GM12878 (cell line): ENCODE data around the gene SNX10. TPM values are rescaled to one million over a fixed set of nuclear protein-coding genes. Genes with fewer than 3 reads are reported as not detected.

ENCODE experiments used
- ATAC-seq: fragments of 200-7000 bp; cut with Tn5 transposase; 3 replicates; pipeline ENCODE4 v1.9.1; 2020; ENCODE audit warnings: mild to moderate bottlenecking, moderate library complexity
- BruUV-seq: library from RNA; stranded (reverse); fragments of 400-500 nt; replicated peaks from 2 replicates; lab custom pipeline; 2021; lab: Mats Ljungman, UMichigan
- CTCF ChIA-PET: fragments of 300-600 bp; sonication (Branson Sonifier 250); formaldehyde crosslinking; extraction: SDS; loops from one replicate; lab custom pipeline; 2021; ENCODE audit warnings: inconsistent platforms; lab: Yijun Ruan, JAX
- POLR2A ChIA-PET: fragments of 350-600 bp; formaldehyde crosslinking; extraction: SDS; loops from one replicate; lab custom pipeline; 2021; ENCODE audit warnings: inconsistent platforms; lab: Charles Lee
- RAD21 ChIA-PET: fragments of 300-600 bp; sonication (Branson Sonifier 250); formaldehyde crosslinking; loops from one replicate; lab custom pipeline; 2023; ENCODE audit warnings: antibody characterized with exemption; ENCODE audit not compliant: unreplicated experiment; lab: Charles Lee
- SMC1A ChIA-PET: fragments of 300-600 bp; sonication (Branson Sonifier 250); formaldehyde crosslinking; loops from one replicate; lab custom pipeline; 2023; ENCODE audit not compliant: unreplicated experiment, uncharacterized antibody; lab: Charles Lee
- DNase-seq: peaks from one replicate; pipeline ENCODE4 v3.0.0-alpha.2; 2011; ENCODE audit warnings: low read depth, low spot score
- FAIRE-seq: peaks from 3 replicates; lab custom pipeline; 2011; peaks lifted over from hg19 to GRCh38; lab: Jason Lieb, UNC
- H2AFZ ChIP-seq: 2 replicates; pipeline ENCODE4 v1.6.0; 2011; ENCODE audit warnings: low read depth, low read length, control low read depth; ENCODE audit not compliant: control insufficient read depth
- H3K27ac ChIP-seq: 2 replicates; pipeline ENCODE4 v1.5.1; 2011; ENCODE audit warnings: control low read depth; ENCODE audit not compliant: control insufficient read depth, insufficient read depth
- H3K27me3 ChIP-seq, 2 experiments: replicated peaks in 1 of 2; 2 replicates each; pipeline versions ENCODE4 v1.6.0 to v1.6.1; 2011; ENCODE audit warnings: low read length in 1 of 2; ENCODE audit not compliant: control insufficient read depth in 2 of 2, insufficient read depth in 2 of 2
- H3K36me3 ChIP-seq, 2 experiments: 2 replicates each; pipeline ENCODE4 v1.5.1; 2011; ENCODE audit warnings: low read length in 1 of 2; ENCODE audit not compliant: control insufficient read depth in 2 of 2, insufficient read depth in 2 of 2
- H3K4me1 ChIP-seq: 2 replicates; pipeline ENCODE4 v1.6.1; 2011; ENCODE audit warnings: mild to moderate bottlenecking, low read length, moderate library complexity, mixed read lengths; ENCODE audit not compliant: control insufficient read depth, insufficient read depth
- H3K4me2 ChIP-seq: 2 replicates; pipeline ENCODE4 v1.6.0; 2011; ENCODE audit warnings: control low read depth; ENCODE audit not compliant: control insufficient read depth, insufficient read depth
- H3K4me3 ChIP-seq: fragments of 200-600 bp; sonication (generic); 2 replicates; pipeline ENCODE4 v1.5.1; 2016
- H3K79me2 ChIP-seq: 2 replicates; pipeline ENCODE4 v1.6.0; 2011; ENCODE audit warnings: low read length; ENCODE audit not compliant: control insufficient read depth, insufficient read depth
- H3K9ac ChIP-seq: 2 replicates; pipeline ENCODE4 v1.8.0; 2011; ENCODE audit warnings: low read length, control low read depth, mixed read lengths; ENCODE audit not compliant: control insufficient read depth, insufficient read depth
- H3K9me3 ChIP-seq: replicated peaks from 3 replicates; pipeline ENCODE4 v1.5.1; 2011; ENCODE audit warnings: mild to moderate bottlenecking, low read length; ENCODE audit not compliant: control insufficient read depth, insufficient read depth
- H4K20me1 ChIP-seq: 2 replicates; pipeline ENCODE4 v1.6.0; 2011; ENCODE audit not compliant: control insufficient read depth, insufficient read depth
- CHD2 ChIP-seq: IDR thresholded peaks from 2 replicates; pipeline ENCODE4 v1.6.1; 2011; ENCODE audit warnings: low read depth, low read length, improper control_type of control experiment, borderline replicate concordance
- CHD4 ChIP-seq: fragments of 200-600 bp; sonication (generic); IDR thresholded peaks from 2 replicates; pipeline ENCODE4 v1.6.1; 2016; ENCODE audit warnings: mild to moderate bottlenecking
- E2F8 ChIP-seq: fragments of 450-650 bp; IDR thresholded peaks from 2 replicates; pipeline ENCODE4 v1.6.1; 2018; ENCODE audit warnings: mild to moderate bottlenecking, low read depth, moderate library complexity; ENCODE audit not compliant: partially characterized antibody
- FOXM1 ChIP-seq: IDR thresholded peaks from 2 replicates; pipeline ENCODE4 v1.6.1; 2012; ENCODE audit warnings: low read depth, mild to moderate bottlenecking, inconsistent platforms, low read length, moderate library complexity
- GABPA ChIP-seq: IDR thresholded peaks from 2 replicates; pipeline ENCODE4 v1.6.1; 2014; ENCODE audit warnings: antibody characterized with exemption, low read depth, mild to moderate bottlenecking, inconsistent platforms
- RELB ChIP-seq: fragments of 450-650 bp; IDR thresholded peaks from 2 replicates; pipeline ENCODE4 v1.6.1; 2017; ENCODE audit warnings: low read depth, mild to moderate bottlenecking, moderate library complexity
- SMAD1 ChIP-seq: fragments of 450-650 bp; IDR thresholded peaks from 2 replicates; pipeline ENCODE4 v1.6.1; 2018; ENCODE audit warnings: mild to moderate bottlenecking, low read depth; ENCODE audit not compliant: partially characterized antibody
- TARDBP ChIP-seq: IDR thresholded peaks from 2 replicates; pipeline ENCODE4 v1.6.1; 2016; ENCODE audit warnings: borderline replicate concordance
- YY1 ChIP-seq: IDR thresholded peaks from 2 replicates; pipeline ENCODE4 v1.6.1; 2011; ENCODE audit warnings: low read depth, mild to moderate bottlenecking, low read length
- ZNF622 ChIP-seq: fragments of 450-650 bp; IDR thresholded peaks from 2 replicates; pipeline ENCODE4 v1.6.1; 2017; ENCODE audit warnings: mild to moderate bottlenecking, inconsistent platforms
- ZSCAN29 ChIP-seq: fragments of 450-650 bp; IDR thresholded peaks from 2 replicates; pipeline ENCODE4 v1.6.1; 2017; ENCODE audit warnings: mild to moderate bottlenecking, moderate library complexity
- WGBS: methylation state at CpG from one replicate; pipeline ENCODE4 v1.1.6; 2016; ENCODE audit warnings: low lambda C conversion rate; ENCODE audit not compliant: insufficient replicate concordance, insufficient coverage; ENCODE audit errors: missing lambda C conversion rate; 5-methylcytosine and 5-hydroxymethylcytosine counted together
- in situ Hi-C: fragments of 300-500 bp; cut with MboI; formaldehyde crosslinking; loops from 9 replicates; pipeline ENCODE4 v1.14.3; 2018; ENCODE audit warnings: mixed read lengths
- intact Hi-C: fragments of 100-400 bp; cut with micrococcal nuclease; formaldehyde crosslinking; loops from one replicate; pipeline ENCODE4 v1.14.2; 2022; ENCODE audit not compliant: unreplicated experiment
- polyA plus RNA-seq, 11 experiments: library from polyadenylated mRNA; depleted of rRNA in 4 of 11; unstranded in 6 of 11; stranded (reverse) in 5 of 11; fragments of >200 nt; fragmentation: Nextera tagmentation in 4 of 11; fragmentation: Illumina TruSeq in 1 of 11; extraction: Ambion mirVana in 4 of 11; extraction: Trizol in 1 of 11; gene quantifications; 1 replicate in 1 of 11; 2 replicates in 10 of 11; pipeline versions ENCODE4 v1.2.1 to v1.2.3, GENCODE V29; 2011 to 2016; ENCODE audit warnings: inconsistent platforms in 2 of 11, missing spikeins in 2 of 11, low read depth in 1 of 11
- total RNA-seq, 4 experiments: library from RNA; depleted of rRNA in 3 of 4; stranded (reverse); fragments of >200 nt in 3 of 4; fragmentation: Illumina TruSeq in 1 of 4; extraction: Trizol in 1 of 4; gene quantifications; 2 replicates each; pipeline versions ENCODE4 v1.2.1 to v1.2.3, GENCODE V29; 2013 to 2021
- TF ChIP-seq, protein P1 (sequence below): IDR thresholded peaks from 2 replicates; pipeline ENCODE4 v1.6.1; 2011; ENCODE audit warnings: borderline replicate concordance, low read depth, mild to moderate bottlenecking, moderate library complexity, mixed read lengths, low read length; ENCODE audit not compliant: insufficient read depth; ENCODE audit errors: extremely low read length

The SNX10 gene
- total and polyA plus RNA-seq, 10 of the 15 experiments (the other 5 are each of a cell fraction or from before 2014, with no cell fraction given) = 22.0 to 56.2 (median 30.1) TPM

GRCh38 chr7:26311798-26312197 is 20.1 kb downstream of the SNX10 start:
- Histone ChIP-seq H3K4me1 (peaks cover 4% of the 10 kb centered on the region; the same call in 1 of the 2 replicates), H2AFZ (no peak overlapping the region), H3K27ac (no peak overlapping the region), H3K36me3 (peaks cover 0 to 7% of the 10 kb centered on the region in 2 experiments; a peak in 1 of 4 replicates), H3K9ac (no peak overlapping the region), H3K27me3 (no peaks in the 10 kb centered on the region), H3K4me3 (no peak overlapping the region), H4K20me1 (no peaks in the 10 kb centered on the region)
- RAD21 ChIA-PET = no interaction called here
- no peak for DNase-seq
- CTCF ChIA-PET = interaction anchor here (0.6 kb wide), 1 partner anchor 45 kb away, joined by 4 read pairs; no protein-coding TSS in a partner anchor
- POLR2A ChIA-PET = no interaction called here
- WGBS = 99% methylated on average over 4 of the region's 4 CpGs
- in situ Hi-C loops = no loop called here
- no peak for TF ChIP-seq ZNF622
- TF ChIP-seq, all 136 proteins: peak for 0
- ATAC-seq (no peak), FAIRE-seq (no peak)
- no TSS peak for BruUV-seq
- Histone ChIP-seq H3K79me2 (peaks cover 2% of the 10 kb centered on the region; the same call in 1 of the 2 replicates), H3K9me3 (no peaks in the 10 kb centered on the region), H3K4me2 (no peak overlapping the region)
- intact Hi-C loops = no loop called here
- SMC1A ChIA-PET = interaction anchor here (1.4 kb wide), 1 partner anchor 15 kb away, joined by 3 read pairs; no protein-coding TSS in a partner anchor

GRCh38 chr7:26317211-26317610 is 25.5 kb downstream of the SNX10 start:
- peaks cover 4% of the 10 kb centered on the region; the same call in 1 of the 2 replicates for H3K4me1 ChIP-seq
- SMC1A ChIA-PET = interaction anchor here (0.7 to 1.2 kb wide), 2 partner anchors 48 to 422 kb away, joined by 3 read pairs; no protein-coding TSS in a partner anchor
- intact Hi-C loops (no loop called here), in situ Hi-C loops (no loop called here)
- no peak for TF ChIP-seq GABPA
- no peak for TF ChIP-seq TARDBP
- TF ChIP-seq SMAD1 = no peak
- TF ChIP-seq CHD2 = no peak
- no peak for TF ChIP-seq FOXM1
- no peak for TF ChIP-seq RELB
- no peak for TF ChIP-seq YY1
- no peak for TF ChIP-seq ZSCAN29
- TF ChIP-seq, protein P1, sequence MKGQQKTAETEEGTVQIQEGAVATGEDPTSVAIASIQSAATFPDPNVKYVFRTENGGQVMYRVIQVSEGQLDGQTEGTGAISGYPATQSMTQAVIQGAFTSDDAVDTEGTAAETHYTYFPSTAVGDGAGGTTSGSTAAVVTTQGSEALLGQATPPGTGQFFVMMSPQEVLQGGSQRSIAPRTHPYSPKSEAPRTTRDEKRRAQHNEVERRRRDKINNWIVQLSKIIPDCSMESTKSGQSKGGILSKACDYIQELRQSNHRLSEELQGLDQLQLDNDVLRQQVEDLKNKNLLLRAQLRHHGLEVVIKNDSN = no peak
- no peak for TF ChIP-seq E2F8
- no peak for TF ChIP-seq CHD4
- POLR2A ChIA-PET = no interaction called here
- no peaks in the 10 kb centered on the region for H3K27me3 ChIP-seq
- no peak overlapping the region for H3K27ac ChIP-seq
- no peak overlapping the region for H3K4me2 ChIP-seq
- no peak overlapping the region for H3K4me3 ChIP-seq
- FAIRE-seq = no peak
- WGBS = 97% methylated on average over 3 of the region's 3 CpGs
- no peak for DNase-seq
- peaks cover 4% of the 10 kb centered on the region for H3K79me2 ChIP-seq
- peaks cover 2% of the 10 kb centered on the region in 2 experiments; a peak in 2 of 4 replicates for H3K36me3 ChIP-seq
- RAD21 ChIA-PET = interaction anchor here (1.7 kb wide), 1 partner anchor 23 kb away, joined by 4 read pairs; no protein-coding TSS in a partner anchor
- H4K20me1 ChIP-seq = no peaks in the 10 kb centered on the region
- BruUV-seq = no TSS peak
- CTCF ChIA-PET = interaction anchor here (1.3 to 2.0 kb wide), 2 partner anchors 14 to 53 kb away, joined by 5 to 7 read pairs; no protein-coding TSS in a partner anchor
- no peak overlapping the region for H2AFZ ChIP-seq
- no peak overlapping the region for H3K9ac ChIP-seq
- ATAC-seq = no peak
- H3K9me3 ChIP-seq = no peaks in the 10 kb centered on the region
